ENCODE data around the gene DDB1. TPM values are rescaled to one million over a fixed set of nuclear protein-coding genes. Genes with fewer than 3 reads are reported as not detected.

DDB1 gene
- 85.3 and 96.6 TPM in 2 replicates for total RNA-seq (2014; rRNA removed; shearing (Covaris generic))
- polyA plus RNA-seq (2014; cell fraction: nucleus; rRNA removed), result 98.1 and 98.5 TPM in 2 replicates

DNA sequence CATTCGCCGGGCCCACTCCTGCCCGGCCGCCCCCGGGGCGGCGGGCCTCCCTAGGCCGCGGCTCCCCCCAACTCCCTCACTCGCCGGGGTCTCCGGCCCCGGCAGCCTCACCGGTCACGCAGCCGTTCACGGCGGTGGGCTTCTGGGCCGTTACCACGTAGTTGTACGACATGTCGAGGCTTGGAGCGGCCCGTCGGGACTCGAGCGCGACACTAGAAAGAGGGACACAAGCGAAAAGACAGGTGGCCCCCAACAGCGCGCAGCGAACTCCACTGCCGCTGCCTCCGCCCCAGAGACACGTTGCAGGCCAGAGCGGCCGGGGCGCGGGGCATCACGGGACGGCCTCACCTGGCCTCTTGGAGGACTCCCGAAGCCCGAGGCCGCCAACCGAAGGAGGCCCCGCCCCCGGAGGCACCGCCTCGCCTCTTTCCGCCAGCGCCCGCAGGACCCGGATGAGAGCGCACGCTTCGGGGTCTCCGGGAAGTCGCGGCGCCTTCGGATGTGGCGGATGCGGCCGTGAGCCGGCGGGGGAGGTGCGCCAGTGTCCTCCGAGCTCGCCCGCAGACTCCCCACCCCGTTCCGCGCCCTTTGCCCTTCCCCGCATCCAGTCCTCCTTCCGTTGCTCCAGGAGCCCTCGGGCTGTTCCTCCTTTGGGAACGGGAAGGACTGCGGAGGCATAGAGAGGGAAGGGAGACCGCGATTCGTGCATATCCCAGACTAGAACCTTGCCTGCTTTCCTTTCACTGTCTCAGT is at the start of gene DDB1, which contains the start of gene TKFC:
Gene DDB1, minus strand, starts transcription at position 309 of the 753 bp plus-strand sequence. Its CDS starts 137 bp downstream, at position 172.
Gene TKFC, plus strand, starts transcription at position 432 of the 753 bp plus-strand sequence. CDS start 1,501 bp downstream, outside the sequence.
- peak; percentile 84 for DNase-seq (ENCODE audit: extremely low read depth, low read depth)

- DNase-seq (ENCODE audit: extremely low read depth, low read depth), result no peak
These were observed 48.0 kb upstream of the DDB1 start for GRCh38 chr11:61380884-61381283.

DNA sequence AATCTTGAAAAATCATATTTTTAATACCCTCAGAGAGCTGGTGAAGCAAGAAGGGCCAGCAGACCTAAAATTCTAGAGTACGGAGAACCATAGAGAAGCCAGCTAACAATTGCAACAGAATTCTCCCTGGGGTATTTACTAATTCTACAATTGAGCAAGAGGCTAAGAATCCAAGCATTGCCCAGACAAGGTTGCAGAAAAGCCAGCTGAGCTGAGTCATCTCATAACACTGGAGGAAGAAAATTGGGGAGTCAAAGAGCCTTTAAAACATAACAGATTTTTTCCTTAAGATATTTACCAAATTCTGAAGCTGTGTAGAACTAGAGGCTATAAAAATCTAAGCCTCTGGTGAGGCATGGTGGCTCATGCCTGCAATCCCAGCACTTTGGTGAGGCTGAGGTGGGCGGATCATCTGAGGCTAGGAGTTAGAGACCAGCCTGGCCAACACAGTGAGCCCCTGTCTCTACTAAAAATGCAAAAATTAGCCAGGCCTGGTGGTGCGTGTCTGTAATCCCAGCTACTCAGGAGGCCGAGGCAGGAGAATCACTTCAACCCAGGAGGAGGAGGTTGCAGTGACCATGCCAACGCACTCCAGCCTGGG is 45.9 kb upstream of the DDB1 start:
- peak; percentile 73 for DNase-seq (ENCODE audit: extremely low read depth, low read depth)

- DNase-seq (ENCODE audit: extremely low read depth, low read depth), result no peak
These were observed 44.7 kb upstream of the DDB1 start for GRCh38 chr11:61377461-61378160.

DNA sequence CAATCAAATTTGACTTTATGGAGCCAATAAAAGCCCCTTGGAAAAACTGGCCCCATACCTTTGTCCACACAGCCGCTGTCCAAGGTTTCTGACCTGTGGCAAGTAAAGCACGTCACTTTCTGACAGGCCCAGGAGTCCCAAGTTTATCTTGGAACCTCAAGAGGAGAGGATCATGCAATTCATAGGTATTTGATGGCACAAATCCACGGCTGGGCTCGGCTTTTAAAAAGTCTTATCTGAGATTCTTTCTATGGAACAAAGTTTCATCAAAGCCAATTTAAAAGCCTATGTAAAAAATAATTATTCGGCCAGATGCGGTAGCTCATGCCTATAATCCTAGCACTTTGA is 42.8 kb upstream of the DDB1 start:
- DNase-seq (ENCODE audit: extremely low read depth, low read depth), result no peak

DNA sequence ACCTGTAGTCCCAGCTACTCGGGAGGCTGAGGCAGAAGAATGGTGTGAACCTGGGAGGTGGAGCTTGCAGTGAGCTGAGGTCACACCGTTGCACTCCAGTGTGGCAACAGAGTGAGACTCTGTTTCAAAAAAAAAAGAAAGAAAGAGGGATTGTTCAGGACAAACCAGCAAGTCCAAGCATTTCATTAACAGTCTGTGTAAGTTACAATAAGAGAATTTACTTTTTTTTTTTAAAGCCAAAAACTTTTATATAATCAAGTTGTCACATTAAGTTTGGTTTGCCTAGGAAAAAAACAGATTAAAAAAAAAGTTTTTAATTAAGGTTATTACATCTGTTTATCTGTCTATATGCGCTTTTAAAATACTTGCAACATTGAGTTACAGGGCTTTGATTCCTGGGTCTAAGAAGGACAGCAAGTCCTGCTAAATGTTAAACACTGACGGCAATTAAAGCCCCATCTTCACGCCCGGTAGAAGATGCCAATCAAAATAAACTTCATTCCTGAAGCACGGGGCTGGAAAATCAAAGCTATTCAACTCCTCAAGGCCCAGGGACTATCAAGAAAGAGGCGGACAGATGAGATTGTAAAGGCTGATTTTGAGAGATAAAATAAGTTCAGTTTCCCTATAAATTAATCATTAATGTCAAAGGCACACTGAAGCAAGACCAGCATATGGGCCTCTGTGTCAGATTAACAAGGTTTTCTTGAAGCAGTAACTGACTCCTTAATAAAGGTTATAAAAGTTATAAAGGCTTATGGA is 39.9 kb upstream of the DDB1 start:
- no peak for DNase-seq (ENCODE audit: extremely low read depth, low read depth)

GRCh38 chr11:61370349-61371005 is 37.6 kb upstream of the DDB1 start:
- no peak for DNase-seq (ENCODE audit: extremely low read depth, low read depth)

DNA sequence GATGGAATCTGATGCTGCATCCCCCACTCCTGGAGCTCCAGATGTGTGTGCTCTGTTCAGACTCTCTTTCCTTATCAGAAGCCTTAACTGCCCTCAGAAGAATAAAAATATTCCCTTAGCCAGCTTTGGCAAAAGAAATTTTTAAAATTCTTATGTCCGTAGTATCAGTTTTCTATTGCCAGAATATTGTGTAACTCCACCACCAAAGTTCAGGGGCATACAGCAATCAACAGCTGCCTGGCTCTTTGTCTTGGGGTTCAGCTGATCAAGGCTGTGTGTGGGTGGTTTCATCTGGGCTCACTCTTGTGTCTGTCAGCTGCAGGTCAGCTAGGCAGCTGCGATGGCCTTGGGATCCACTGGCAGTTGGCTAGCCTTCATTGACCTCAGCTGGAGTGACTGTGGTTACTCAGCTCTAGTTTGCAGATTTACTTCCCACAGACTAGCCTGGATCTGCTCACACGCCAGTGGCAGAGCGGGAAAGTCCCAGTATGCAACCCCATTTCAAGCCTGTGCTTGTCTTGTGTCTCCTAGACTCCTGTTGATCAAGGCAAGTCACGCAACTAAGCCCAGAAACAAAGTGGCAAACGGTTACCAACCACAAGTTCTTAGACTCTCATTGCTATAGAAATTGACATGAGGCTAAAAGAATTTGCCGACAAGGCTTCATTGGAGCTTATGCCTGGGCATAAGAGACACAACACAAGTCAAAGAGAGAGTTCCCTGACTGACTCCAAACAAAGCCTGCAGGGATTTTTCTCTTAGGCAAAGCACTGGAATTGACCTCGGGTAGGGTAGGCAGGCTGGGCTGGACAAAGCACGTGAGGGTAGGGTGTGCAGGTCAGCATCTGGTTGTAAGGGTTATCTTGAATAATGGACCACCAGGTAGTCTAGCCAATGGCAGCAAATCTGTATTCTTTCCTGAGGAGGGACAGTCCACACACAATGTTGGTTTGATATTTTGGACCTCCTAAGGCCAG is 36.8 kb upstream of the DDB1 start:
- DNase-seq (ENCODE audit: extremely low read depth, low read depth), result no peak

GRCh38 chr11:61368646-61369045 is 35.7 kb upstream of the DDB1 start:
- no peak for DNase-seq (ENCODE audit: extremely low read depth, low read depth)

- no peak for DNase-seq (ENCODE audit: extremely low read depth, low read depth)
These were observed 34.5 kb upstream of the DDB1 start for GRCh38 chr11:61367406-61367805.

- no peak for DNase-seq (ENCODE audit: extremely low read depth, low read depth)
These were observed 31.2 kb upstream of the DDB1 start for GRCh38 chr11:61364012-61364675.

DNA sequence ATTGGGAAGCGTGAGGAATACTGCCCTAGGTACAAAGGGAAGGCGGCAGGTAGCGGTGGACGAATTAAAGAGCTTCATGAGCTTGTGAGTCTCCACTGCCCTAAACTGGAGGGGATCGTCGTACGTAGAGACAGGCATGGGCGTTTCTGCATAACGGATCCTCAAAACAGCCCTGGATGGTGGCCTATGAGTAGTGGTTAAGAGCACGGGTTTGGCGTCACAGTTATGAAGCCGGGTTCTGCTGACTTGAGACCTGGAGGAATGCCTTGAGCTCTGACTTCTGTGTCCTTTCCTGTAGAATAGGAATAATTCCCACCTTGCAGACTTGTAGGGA is 29.6 kb upstream of the DDB1 start:
- no peak for DNase-seq (ENCODE audit: extremely low read depth, low read depth)

- peak; percentile 83 for DNase-seq (ENCODE audit: extremely low read depth, low read depth)
These were observed 29.0 kb upstream of the DDB1 start, which contains the start of the genes CYB561A3 and TMEM138 for GRCh38 chr11:61361741-61362541. CYB561A3 (minus strand) TSS chr11:61361882; CDS start chr11:61356713, 5,169 bp downstream. TMEM138 (plus strand) TSS chr11:61362374; CDS start chr11:61364391, 2,017 bp downstream.

DNA sequence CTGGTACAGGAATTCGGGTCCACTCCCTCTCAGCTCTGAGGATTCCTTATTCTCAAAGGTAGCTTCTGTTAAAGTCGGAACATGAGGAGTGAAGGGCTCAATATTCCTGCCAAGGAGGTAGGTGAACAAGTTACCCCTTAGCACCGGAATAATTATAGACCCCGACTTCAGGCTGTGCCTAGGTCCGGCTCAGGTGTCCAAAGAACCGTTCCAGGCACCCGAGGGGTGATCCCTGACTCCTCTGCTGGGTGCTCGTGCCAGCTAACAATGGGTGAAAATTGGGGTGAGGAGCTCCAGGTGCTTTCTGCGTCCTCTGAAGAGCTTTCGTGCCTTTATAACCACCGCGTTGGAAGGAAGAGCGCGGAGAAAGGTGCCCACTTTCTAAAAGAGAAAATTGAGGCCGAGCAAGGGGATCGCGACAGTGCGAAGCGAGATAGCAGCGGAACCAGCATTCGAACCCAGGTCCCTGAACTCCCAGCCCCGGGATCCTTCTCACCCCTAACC is 28.4 kb upstream of the DDB1 start:
- DNase-seq (ENCODE audit: extremely low read depth, low read depth), result no peak

- DNase-seq (ENCODE audit: extremely low read depth, low read depth), result no peak
These were observed 26.6 kb upstream of the DDB1 start for GRCh38 chr11:61359516-61359915.

DNA sequence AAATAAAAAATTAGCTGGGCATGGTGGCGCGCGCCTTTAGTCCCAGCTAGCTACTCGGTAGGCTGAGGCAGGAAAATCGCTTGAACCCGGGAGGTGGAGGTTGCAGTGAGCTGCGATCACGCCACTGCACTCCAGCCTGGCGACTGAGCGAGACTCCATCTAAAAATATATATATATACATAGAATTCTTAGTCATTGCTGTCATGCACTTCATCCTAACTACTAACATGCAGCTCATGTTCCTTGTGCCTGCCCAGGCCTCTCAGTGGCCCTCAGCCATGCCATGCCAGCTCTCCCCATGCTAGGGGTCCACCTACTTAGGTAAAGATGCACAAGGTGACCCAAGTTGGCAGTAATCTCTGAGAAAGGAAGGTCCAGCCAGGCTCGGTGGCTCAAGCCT is 25.7 kb upstream of the DDB1 start:
- no peak for DNase-seq (ENCODE audit: extremely low read depth, low read depth)

- no peak for DNase-seq (ENCODE audit: extremely low read depth, low read depth)
These were observed 25.0 kb upstream of the DDB1 start for GRCh38 chr11:61357894-61358239.

All from NCI-H460 (cell line).